IMR-90 (cell line): ENCODE results near the gene USPL1. TPM values are rescaled to one million over a fixed set of nuclear protein-coding genes. Genes with fewer than 3 reads are reported as not detected.
A peak's percentile ranks its signal among the peaks of the same experiment; 100 is the strongest.

ENCODE experiments used
- ATAC-seq: fragments of 200-7000 bp; cut with Tn5 transposase; 2 replicates; pipeline ENCODE4 v1.9.1; 2020; ENCODE audit warnings: low read depth, mild to moderate bottlenecking, moderate library complexity
- BruUV-seq: library from RNA; stranded (reverse); fragments of 400-500 nt; replicated peaks from 2 replicates; lab custom pipeline; 2021; lab: Mats Ljungman, UMichigan
- CTCF ChIA-PET: fragments of 300-600 bp; formaldehyde crosslinking; extraction: SDS; loops from one replicate; lab custom pipeline; 2021; ENCODE audit warnings: antibody characterized with exemption; lab: Yijun Ruan, JAX
- POLR2A ChIA-PET: fragments of 300-600 bp; sonication (Branson Sonifier 250); formaldehyde crosslinking; loops from one replicate; lab custom pipeline; 2022; ENCODE audit warnings: antibody characterized with exemption; ENCODE audit not compliant: unreplicated experiment; lab: Charles Lee
- DNase-seq: peaks from one replicate; pipeline ENCODE4 v3.0.0; 2013
- H2AFZ ChIP-seq: replicated peaks from 2 replicates; pipeline ENCODE3; 2013; ENCODE audit warnings: low read length, mild to moderate bottlenecking; ENCODE audit not compliant: poor library complexity
- H2AK5ac ChIP-seq: 2 replicates; pipeline ENCODE4 v1.6.1; 2013; ENCODE audit warnings: low read depth, low read length, inconsistent platforms
- H2AK9ac ChIP-seq: replicated peaks from 2 replicates; pipeline ENCODE3; 2013; ENCODE audit warnings: mild to moderate bottlenecking, low read depth, low read length, moderate library complexity; ENCODE audit not compliant: poor library complexity
- H2BK120ac ChIP-seq: 2 replicates; pipeline ENCODE4 v1.6.1; 2013; ENCODE audit warnings: low read depth, low read length, inconsistent platforms
- H2BK15ac ChIP-seq: 3 replicates; pipeline ENCODE4 v1.6.1; 2013; ENCODE audit warnings: low read depth, low read length, inconsistent platforms
- H2BK20ac ChIP-seq: 2 replicates; pipeline ENCODE4 v1.6.1; 2013; ENCODE audit warnings: low read depth, mild to moderate bottlenecking, inconsistent platforms, low read length, moderate library complexity
- H2BK5ac ChIP-seq: 2 replicates; pipeline ENCODE4 v1.6.1; 2013; ENCODE audit warnings: mild to moderate bottlenecking, low read depth, low read length, inconsistent platforms; ENCODE audit not compliant: poor library complexity, severe bottlenecking
- H3K14ac ChIP-seq: replicated peaks from 2 replicates; pipeline ENCODE4 v1.6.1; 2013; ENCODE audit warnings: low read depth, low read length, inconsistent platforms
- H3K18ac ChIP-seq: 2 replicates; pipeline ENCODE4 v1.6.1; 2013; ENCODE audit warnings: low read depth, low read length, control low read depth
- H3K23ac ChIP-seq: 2 replicates; pipeline ENCODE4 v1.6.1; 2013; ENCODE audit warnings: low read depth, low read length, inconsistent platforms
- H3K27ac ChIP-seq: 2 replicates; pipeline ENCODE4 v1.5.1; 2013; ENCODE audit warnings: mild to moderate bottlenecking, control low read depth, low read length; ENCODE audit not compliant: insufficient read depth
- H3K27me3 ChIP-seq: 2 replicates; pipeline ENCODE4 v1.6.1; 2013; ENCODE audit warnings: low read length; ENCODE audit not compliant: control insufficient read depth, insufficient read depth
- H3K36me3 ChIP-seq: 2 replicates; pipeline ENCODE4 v1.6.1; 2013; ENCODE audit warnings: low read length, mixed read lengths; ENCODE audit not compliant: control insufficient read depth, insufficient read depth
- H3K4ac ChIP-seq: 2 replicates; pipeline ENCODE4 v1.6.1; 2013; ENCODE audit warnings: low read depth, low read length, inconsistent platforms
- H3K4me1 ChIP-seq: 2 replicates; pipeline ENCODE4 v1.6.1; 2013; ENCODE audit warnings: low read length, mixed read lengths; ENCODE audit not compliant: control insufficient read depth, insufficient read depth
- H3K4me2 ChIP-seq: 2 replicates; pipeline ENCODE4 v1.6.1; 2013; ENCODE audit warnings: low read depth, mild to moderate bottlenecking, control low read depth, low read length, moderate library complexity
- H3K4me3 ChIP-seq: 2 replicates; pipeline ENCODE4 v1.5.1; 2013; ENCODE audit warnings: low read depth, mild to moderate bottlenecking, control low read depth, low read length, moderate library complexity; ENCODE audit not compliant: insufficient read depth
- H3K56ac ChIP-seq: 2 replicates; pipeline ENCODE4 v1.6.1; 2013; ENCODE audit warnings: low read length, inconsistent platforms; ENCODE audit not compliant: insufficient read depth; ENCODE audit errors: extremely low read depth
- H3K79me1 ChIP-seq, 2 experiments: 2 replicates each; pipeline ENCODE4 v1.6.1; 2013; ENCODE audit warnings: low read length in 2 of 2, inconsistent platforms in 1 of 2, low read depth in 1 of 2
- H3K9ac ChIP-seq: 2 replicates; pipeline ENCODE4 v1.6.1; 2013; ENCODE audit warnings: low read depth, low read length, control low read depth
- H3K9me1 ChIP-seq: 2 replicates; pipeline ENCODE4 v1.6.1; 2013; ENCODE audit warnings: low read length, inconsistent platforms; ENCODE audit not compliant: insufficient read depth
- H3K9me3 ChIP-seq: 2 replicates; pipeline ENCODE4 v1.6.1; 2013; ENCODE audit warnings: low read length; ENCODE audit not compliant: control insufficient read depth, insufficient read depth
- H4K20me1 ChIP-seq: 2 replicates; pipeline ENCODE4 v1.6.1; 2013; ENCODE audit warnings: low read length, inconsistent platforms; ENCODE audit not compliant: insufficient read depth
- H4K5ac ChIP-seq: 2 replicates; pipeline ENCODE4 v1.6.1; 2013; ENCODE audit warnings: mild to moderate bottlenecking, low read depth, low read length, control low read depth
- H4K8ac ChIP-seq, 2 experiments: 2 replicates each; pipeline ENCODE4 v1.6.1; 2013; ENCODE audit warnings: low read depth in 2 of 2, low read length in 2 of 2, control low read depth in 1 of 2, inconsistent platforms in 1 of 2
- H4K91ac ChIP-seq: 2 replicates; pipeline ENCODE4 v1.6.1; 2013; ENCODE audit warnings: low read depth, low read length, inconsistent platforms; ENCODE audit not compliant: insufficient read depth
- CEBPB ChIP-seq: IDR thresholded peaks from 2 replicates; pipeline ENCODE4 v1.6.1; 2012; ENCODE audit warnings: low read depth, low read length, improper control_type of control experiment
- CHD1 ChIP-seq: IDR thresholded peaks from 2 replicates; pipeline ENCODE4 v1.6.1; 2012; ENCODE audit warnings: low read depth, low read length, improper control_type of control experiment
- FOS ChIP-seq: fragments of 150-350 bp; IDR thresholded peaks from 2 replicates; pipeline ENCODE4 v1.6.1; 2016; ENCODE audit warnings: low read depth, low read length
- MAFK ChIP-seq: IDR thresholded peaks from 2 replicates; pipeline ENCODE4 v1.6.1; 2012; ENCODE audit warnings: low read depth, low read length, improper control_type of control experiment
- NFE2L2 ChIP-seq: fragments of 150-350 bp; IDR thresholded peaks from 2 replicates; pipeline ENCODE4 v1.6.1; 2016; ENCODE audit warnings: low read depth, mild to moderate bottlenecking, low read length
- USF2 ChIP-seq: fragments of 150-350 bp; IDR thresholded peaks from 2 replicates; pipeline ENCODE4 v1.6.1; 2017; ENCODE audit warnings: mild to moderate bottlenecking, antibody characterized with exemption, low read length, low read depth
- WGBS, 2 experiments: methylation state at CpG; one replicate each; pipeline versions ENCODE4 v1.1.5 to v1.1.7; 2013; ENCODE audit warnings: missing lambda C conversion rate in 2 of 2; ENCODE audit not compliant: insufficient read length in 1 of 2; ENCODE audit errors: extremely low coverage in 2 of 2; 5-methylcytosine and 5-hydroxymethylcytosine counted together
- dilution Hi-C: fragments of 300-500 bp; cut with HindIII; formaldehyde crosslinking; loops from one replicate; pipeline ENCODE4 v1.14.3; 2018; ENCODE audit warnings: low sequenced_read_pairs; ENCODE audit not compliant: unreplicated experiment
- in situ Hi-C: fragments of 300-500 bp; cut with MboI; formaldehyde crosslinking; loops from 3 replicates; pipeline ENCODE4 v1.14.3; 2019; ENCODE audit warnings: low sequenced_read_pairs, inconsistent platforms, mixed read lengths
- intact Hi-C: fragments of 100-400 bp; cut with micrococcal nuclease; formaldehyde crosslinking; loops from 2 replicates; pipeline ENCODE4 v1.10.0; 2022
- polyA plus RNA-seq, 3 experiments: library from polyadenylated mRNA; depleted of rRNA; stranded (reverse); fragments of >200 nt; gene quantifications; 2 replicates each; pipeline ENCODE4 v1.2.3, GENCODE V29; 2012; ENCODE audit warnings: low replicate concordance in 1 of 3
- total RNA-seq: library from RNA; depleted of rRNA; stranded (reverse); fragments of >200 nt; gene quantifications from 2 replicates; pipeline ENCODE4 v1.2.3, GENCODE V29; 2012

USPL1 gene
- total and polyA plus RNA-seq, 2 of the 4 experiments (the other 2 are of a cell fraction): 12.1 to 15.4 TPM

- H2AFZ ChIP-seq: no peak overlapping the region
- H2AK5ac ChIP-seq: no peak overlapping the region
- in situ Hi-C loops: no loop called here
- H3K27ac ChIP-seq: no peak overlapping the region
- H2AK9ac ChIP-seq: no peak overlapping the region
- H3K4me2 ChIP-seq: peak overlapping the region; percentile 49; the same call in 1 of the 2 replicates
- peak overlapping the region; percentile 52 for H2BK5ac ChIP-seq
- H3K56ac ChIP-seq: no peak overlapping the region
- peak overlapping the region; percentile 13; the same call in 1 of the 2 replicates for H3K4ac ChIP-seq
- POLR2A ChIA-PET: no interaction called here
- H3K18ac ChIP-seq: peak overlapping the region; percentile 0; the same call in 1 of the 2 replicates
- 0 out of 2 replicates have a peak overlapping the region, but pooled peaks have one; percentile 1 for H3K14ac ChIP-seq
- peaks cover 3% of the 10 kb centered on the region; the same call in 1 of the 2 replicates for H3K9me1 ChIP-seq
- ATAC-seq (peak; percentile 89), DNase-seq (peak; percentile 93)
- intact Hi-C loops: no loop called here
- no peaks in the 10 kb centered on the region for H3K9me3 ChIP-seq
- no TSS peak for BruUV-seq
- WGBS, 2 experiments: 0% methylated on average over 1 of the region's 3 CpGs; no CpG with 5 or more reads in 1 of the 2 experiments
- no peaks in the 10 kb centered on the region for H3K4me1 ChIP-seq
- H4K8ac ChIP-seq: peak overlapping the region in 1 of 2 experiments; percentile 10; a peak in 1 of 4 replicates
- no peaks in the 10 kb centered on the region; a peak in 1 of 4 replicates for H3K79me1 ChIP-seq
- no peak overlapping the region for H4K91ac ChIP-seq
- CTCF ChIA-PET: interaction anchor here (0.6 kb wide), 3 partner anchors 444 to 1388 kb away, joined by 3 to 4 read pairs (median 3); no protein-coding TSS in a partner anchor
- H3K36me3 ChIP-seq: no peaks in the 10 kb centered on the region
- no peaks in the 10 kb centered on the region for H4K20me1 ChIP-seq
- H3K23ac ChIP-seq: peak overlapping the region; percentile 1; the same call in 1 of the 2 replicates
- TF ChIP-seq NFE2L2 (peak; percentile 90), CHD1 (no peak), CEBPB (peak; percentile 62), MAFK (peak; percentile 63), FOS (peak; percentile 61), USF2 (no peak)
- no peak overlapping the region for H3K4me3 ChIP-seq
- H2BK15ac ChIP-seq: no peak overlapping the region
- H2BK20ac ChIP-seq: no peak overlapping the region
- H4K5ac ChIP-seq: no peak overlapping the region
- dilution Hi-C loops: no loop called here
- no peaks in the 10 kb centered on the region for H3K27me3 ChIP-seq
- H2BK120ac ChIP-seq: peak overlapping the region; percentile 1; the same call in 1 of the 2 replicates
- no peak overlapping the region for H3K9ac ChIP-seq
Measured at GRCh38 chr13:30585748-30586262, 31.9 kb upstream of the USPL1 start.
